NCI-H2227 (cell line): ENCODE measurements around the gene NPY2R.

Experiments used
- DNase-seq: peaks from one replicate; lab custom pipeline; 2025; ENCODE audit not compliant: unreplicated experiment; lab: John Stamatoyannopoulos, UW

Gene NPY2R

GRCh38 chr4:155249016-155249566, 40.7 kb downstream of the NPY2R start:
- no peak for DNase-seq

GRCh38 chr4:155252327-155252726, 43.9 kb downstream of the NPY2R start:
- DNase-seq: no peak

GRCh38 chr4:155263480-155263879, 55.0 kb downstream of the NPY2R start:
- no peak for DNase-seq

GRCh38 chr4:155265113-155265512, 56.7 kb downstream of the NPY2R start:
- DNase-seq: no peak
